Natural killer cell (primary cell): ENCODE measurements around the gene MLXIP. TPM values are rescaled to one million over a fixed set of nuclear protein-coding genes. Genes with fewer than 3 reads are reported as not detected.

Experiments
- ATAC-seq, 3 donors: fragments of 150-1000 bp in 2 of 3; fragments of 200-7000 bp in 1 of 3; cut with Tn5 transposase; 1 replicate in 1 of 3; 2 replicates in 2 of 3; pipeline ENCODE4 v1.10.0; 2021; ENCODE audit warnings: mild to moderate bottlenecking in 2 of 3, moderate library complexity in 2 of 3
- DNase-seq, 2 donors: peaks; one replicate each; pipeline versions ENCODE4 v3.0.0 to v3.0.0-alpha.2; 2013 to 2021; ENCODE audit warnings: mixed read lengths in 1 of 2
- H3K27ac ChIP-seq: one replicate; pipeline ENCODE4 v1.5.1; 2013; ENCODE audit warnings: mild to moderate bottlenecking, low read length
- H3K27me3 ChIP-seq: one replicate; pipeline ENCODE4 v1.6.1; 2013; ENCODE audit warnings: low read length; ENCODE audit not compliant: control insufficient read depth, insufficient read depth
- H3K36me3 ChIP-seq: one replicate; pipeline ENCODE4 v1.6.1; 2013; ENCODE audit warnings: low read length; ENCODE audit not compliant: control insufficient read depth, insufficient read depth
- H3K4me1 ChIP-seq: one replicate; pipeline ENCODE4 v1.6.1; 2013; ENCODE audit warnings: low read length; ENCODE audit not compliant: control insufficient read depth, insufficient read depth
- H3K4me3 ChIP-seq: one replicate; pipeline ENCODE4 v1.5.1; 2013; ENCODE audit warnings: low read length
- H3K9me3 ChIP-seq: one replicate; pipeline ENCODE4 v1.6.1; 2013; ENCODE audit warnings: low read length; ENCODE audit not compliant: control insufficient read depth, insufficient read depth
- H3K27ac Mint-ChIP-seq, 2 donors: one replicate each; pipeline ENCODE4 v1.8.0; 2022; ENCODE audit warnings: mild to moderate bottlenecking in 2 of 2, mixed read lengths in 2 of 2, moderate library complexity in 1 of 2
- H3K27me3 Mint-ChIP-seq, 2 donors: one replicate each; pipeline ENCODE4 v1.8.0; 2022; ENCODE audit warnings: low read depth in 2 of 2, mixed read lengths in 2 of 2
- H3K36me3 Mint-ChIP-seq: one replicate; pipeline ENCODE4 v1.8.0; 2022; ENCODE audit warnings: mixed read lengths
- H3K4me1 Mint-ChIP-seq, 2 donors: one replicate each; pipeline ENCODE4 v1.8.0; 2022; ENCODE audit warnings: mixed read lengths in 2 of 2
- H3K4me3 Mint-ChIP-seq: one replicate; pipeline ENCODE4 v1.8.0; 2022; ENCODE audit warnings: mild to moderate bottlenecking, moderate library complexity, mixed read lengths
- H3K9me3 Mint-ChIP-seq, 2 donors: one replicate each; pipeline ENCODE4 v1.8.0; 2022; ENCODE audit warnings: mixed read lengths in 2 of 2
- WGBS: methylation state at CpG from one replicate; pipeline ENCODE4 v1.1.7; 2013; ENCODE audit warnings: missing lambda C conversion rate; ENCODE audit not compliant: insufficient coverage; 5-methylcytosine and 5-hydroxymethylcytosine counted together
- intact Hi-C: fragments of 100-400 bp; cut with micrococcal nuclease; formaldehyde crosslinking; loops from one replicate; pipeline ENCODE4 v1.14.2; 2022
- total RNA-seq, 4 donors: library from RNA; stranded (reverse); fragments of 120-200 nt in 1 of 4; gene quantifications; one replicate each; pipeline versions ENCODE4 v1.2.3 to v1.2.4, GENCODE V29; 2013 to 2022
- TF ChIP-seq, protein P1 (sequence below): fragments of 200-600 bp; IDR thresholded peaks from one replicate; pipeline ENCODE4 v1.8.0; 2022; ENCODE audit warnings: antibody characterized with exemption

The MLXIP gene
- total RNA-seq, 3 donors from 2014 or later (not counting 1 experiment from before 2014, with no cell fraction given) = 83.8 to 92.4 (median 86.1) TPM

DNA sequence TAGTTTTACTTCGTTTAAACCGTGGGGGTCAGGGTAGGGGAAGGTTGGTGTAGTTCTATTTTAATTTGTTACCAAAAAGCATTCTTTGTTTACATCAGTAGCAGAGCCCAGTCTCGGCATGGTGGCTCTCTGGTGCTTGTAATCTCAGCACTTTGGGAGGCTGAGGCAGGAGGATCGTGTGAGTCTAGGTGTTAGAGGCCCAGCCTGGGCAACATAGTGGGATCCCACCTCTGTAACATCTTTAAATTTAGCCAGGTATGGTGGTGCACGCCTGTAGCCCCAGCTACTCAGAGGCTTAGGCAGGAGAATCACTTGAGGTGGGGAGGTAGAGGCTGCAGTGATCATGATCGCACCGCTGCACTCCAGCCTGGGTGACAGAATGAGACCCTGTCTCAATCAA, 106.5 kb downstream of the MLXIP start:
- peaks cover 32% of the 10 kb centered on the region for H3K4me1 ChIP-seq
- no peaks in the 10 kb centered on the region for H3K9me3 ChIP-seq
- TF ChIP-seq, protein P1, sequence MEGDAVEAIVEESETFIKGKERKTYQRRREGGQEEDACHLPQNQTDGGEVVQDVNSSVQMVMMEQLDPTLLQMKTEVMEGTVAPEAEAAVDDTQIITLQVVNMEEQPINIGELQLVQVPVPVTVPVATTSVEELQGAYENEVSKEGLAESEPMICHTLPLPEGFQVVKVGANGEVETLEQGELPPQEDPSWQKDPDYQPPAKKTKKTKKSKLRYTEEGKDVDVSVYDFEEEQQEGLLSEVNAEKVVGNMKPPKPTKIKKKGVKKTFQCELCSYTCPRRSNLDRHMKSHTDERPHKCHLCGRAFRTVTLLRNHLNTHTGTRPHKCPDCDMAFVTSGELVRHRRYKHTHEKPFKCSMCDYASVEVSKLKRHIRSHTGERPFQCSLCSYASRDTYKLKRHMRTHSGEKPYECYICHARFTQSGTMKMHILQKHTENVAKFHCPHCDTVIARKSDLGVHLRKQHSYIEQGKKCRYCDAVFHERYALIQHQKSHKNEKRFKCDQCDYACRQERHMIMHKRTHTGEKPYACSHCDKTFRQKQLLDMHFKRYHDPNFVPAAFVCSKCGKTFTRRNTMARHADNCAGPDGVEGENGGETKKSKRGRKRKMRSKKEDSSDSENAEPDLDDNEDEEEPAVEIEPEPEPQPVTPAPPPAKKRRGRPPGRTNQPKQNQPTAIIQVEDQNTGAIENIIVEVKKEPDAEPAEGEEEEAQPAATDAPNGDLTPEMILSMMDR = no peak
- DNase-seq (no peak), ATAC-seq (no peak)
- H3K4me3 ChIP-seq = no peak overlapping the region
- no peaks in the 10 kb centered on the region for H3K27me3 Mint-ChIP-seq
- no peaks in the 10 kb centered on the region for H3K36me3 ChIP-seq
- intact Hi-C loops = no loop called here
- peak overlapping the region; percentile 92 for H3K4me3 Mint-ChIP-seq
- H3K27me3 ChIP-seq = no peaks in the 10 kb centered on the region
- H3K4me1 Mint-ChIP-seq = peaks cover 23 to 25% of the 10 kb centered on the region in 2 donors
- H3K27ac Mint-ChIP-seq = peak overlapping the region; percentile 93 to 98
- H3K36me3 Mint-ChIP-seq = no peaks in the 10 kb centered on the region
- no peaks in the 10 kb centered on the region for H3K9me3 Mint-ChIP-seq
- 92% methylated on average over 7 of the region's 7 CpGs for WGBS
- peak overlapping the region; percentile 88 for H3K27ac ChIP-seq

GRCh38 chr12:122185494-122186082, 107.0 kb downstream of the MLXIP start:
- DNase-seq = no peak
- Histone ChIP-seq H3K27ac (peak overlapping the region; percentile 88), H3K9me3 (no peaks in the 10 kb centered on the region), H3K4me3 (no peak overlapping the region), H3K4me1 (peaks cover 32% of the 10 kb centered on the region), H3K36me3 (no peaks in the 10 kb centered on the region), H3K27me3 (no peaks in the 10 kb centered on the region)
- ATAC-seq = no peak
- Mint-ChIP-seq H3K36me3 (no peaks in the 10 kb centered on the region), H3K27ac (peak overlapping the region; percentile 93 to 98), H3K4me1 (peaks cover 23 to 25% of the 10 kb centered on the region in 2 donors), H3K27me3 (no peaks in the 10 kb centered on the region), H3K9me3 (no peaks in the 10 kb centered on the region), H3K4me3 (no peak overlapping the region)
- TF ChIP-seq, protein P1 = no peak
- WGBS = 88% methylated on average over 10 of the region's 10 CpGs
- intact Hi-C loops = no loop called here

GRCh38 chr12:122187466-122187865, 108.9 kb downstream of the MLXIP start:
- H3K4me1 Mint-ChIP-seq = peaks cover 28 to 32% of the 10 kb centered on the region in 2 donors
- intact Hi-C loops = no loop called here
- no peak overlapping the region for H3K4me3 ChIP-seq

More at GRCh38 chr12:122187466-122187865, 108.9 kb downstream of the MLXIP start:
- H3K27me3 ChIP-seq = no peaks in the 10 kb centered on the region
- H3K4me1 ChIP-seq = peaks cover 33% of the 10 kb centered on the region
- H3K36me3 ChIP-seq = no peaks in the 10 kb centered on the region
- no peak overlapping the region for H3K27ac ChIP-seq
- TF ChIP-seq, protein P1 = no peak
- ATAC-seq (no peak), DNase-seq (no peak)
- H3K36me3 Mint-ChIP-seq = no peaks in the 10 kb centered on the region
- H3K4me3 Mint-ChIP-seq = no peak overlapping the region
- H3K9me3 ChIP-seq = no peaks in the 10 kb centered on the region
- WGBS = 94% methylated on average over 12 of the region's 12 CpGs
- H3K9me3 Mint-ChIP-seq = no peaks in the 10 kb centered on the region
- H3K27ac Mint-ChIP-seq = no peak overlapping the region
- no peaks in the 10 kb centered on the region for H3K27me3 Mint-ChIP-seq
